Measurements from ENCODE around the gene SLC6A16.
"Not testable (repeated sequence)": the region's sequence is repeated elsewhere in the genome, so short reads cannot be mapped to it uniquely, and the experiment has no call there.

SLC6A16 gene

GRCh38 chr19:49324801-49325576 lies at the start of gene SLC6A16:
Gene SLC6A16 (minus strand): TSS chr19:49325191. CDS start chr19:49311347, 13,844 bp downstream.
- DNase-seq (ENCODE audit: low spot score) = no peak

DNA sequence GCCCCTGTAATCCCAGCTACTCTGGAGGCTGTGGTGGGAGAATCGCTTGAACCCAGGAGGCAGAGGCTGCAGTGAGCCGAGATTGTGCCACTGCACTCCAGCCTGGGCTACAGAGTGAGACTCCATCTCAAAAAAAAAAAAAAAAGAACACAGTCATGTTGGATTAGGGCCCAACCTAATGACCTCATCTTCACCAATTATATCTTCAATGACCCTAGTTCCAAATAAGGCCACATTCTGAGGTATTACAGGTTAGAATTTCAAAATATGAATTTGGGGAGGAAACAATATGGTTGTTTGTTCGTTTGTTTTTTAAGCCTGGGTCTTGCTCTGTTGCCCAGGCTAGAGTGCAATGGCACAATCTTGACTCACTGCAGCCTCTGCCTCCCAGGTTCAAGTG lies 48.2 kb upstream of the SLC6A16 start:
- not testable (repeated sequence) for DNase-seq (ENCODE audit: low spot score)

GRCh38 chr19:49371184-49371583 lies 46.2 kb upstream of the SLC6A16 start:
- no peak for DNase-seq (ENCODE audit: low spot score)

DNA sequence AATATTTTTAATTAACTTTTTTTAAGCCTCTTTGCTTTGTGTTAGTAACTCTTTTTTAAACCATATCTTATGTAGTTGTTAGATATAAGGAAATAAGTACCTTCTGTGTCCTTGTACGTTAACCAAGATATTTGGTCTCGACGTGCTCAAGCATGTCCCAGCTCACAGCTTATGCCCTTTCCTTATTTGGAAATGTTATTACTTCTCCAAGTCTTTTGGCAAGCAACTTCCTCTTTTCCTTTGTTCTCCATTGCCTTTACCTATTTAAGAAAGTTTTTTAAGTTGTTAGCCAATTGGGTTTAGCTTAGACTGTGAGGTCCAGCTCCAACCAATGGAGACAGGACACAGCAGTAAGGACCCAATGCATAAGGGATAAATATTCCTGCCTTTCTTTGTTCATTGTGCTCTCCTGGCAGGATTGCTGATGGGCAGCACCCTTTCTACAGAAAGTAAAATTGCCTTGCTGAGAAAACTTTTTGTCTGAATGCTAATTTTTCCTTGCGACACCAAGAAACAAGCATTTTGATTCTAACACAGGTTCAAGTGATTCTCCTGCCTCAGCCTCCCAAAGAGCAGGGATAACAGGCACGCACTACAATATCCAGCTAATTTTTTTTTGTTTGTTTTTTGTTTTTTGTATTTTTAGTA lies 43.8 kb upstream of the SLC6A16 start:
- no peak for DNase-seq (ENCODE audit: low spot score)

GRCh38 chr19:49366110-49366509 lies 41.1 kb upstream of the SLC6A16 start:
- DNase-seq (ENCODE audit: low spot score) = no peak

- DNase-seq (ENCODE audit: low spot score) = no peak
Measured at GRCh38 chr19:49364083-49364737, 39.2 kb upstream of the SLC6A16 start.

DNA sequence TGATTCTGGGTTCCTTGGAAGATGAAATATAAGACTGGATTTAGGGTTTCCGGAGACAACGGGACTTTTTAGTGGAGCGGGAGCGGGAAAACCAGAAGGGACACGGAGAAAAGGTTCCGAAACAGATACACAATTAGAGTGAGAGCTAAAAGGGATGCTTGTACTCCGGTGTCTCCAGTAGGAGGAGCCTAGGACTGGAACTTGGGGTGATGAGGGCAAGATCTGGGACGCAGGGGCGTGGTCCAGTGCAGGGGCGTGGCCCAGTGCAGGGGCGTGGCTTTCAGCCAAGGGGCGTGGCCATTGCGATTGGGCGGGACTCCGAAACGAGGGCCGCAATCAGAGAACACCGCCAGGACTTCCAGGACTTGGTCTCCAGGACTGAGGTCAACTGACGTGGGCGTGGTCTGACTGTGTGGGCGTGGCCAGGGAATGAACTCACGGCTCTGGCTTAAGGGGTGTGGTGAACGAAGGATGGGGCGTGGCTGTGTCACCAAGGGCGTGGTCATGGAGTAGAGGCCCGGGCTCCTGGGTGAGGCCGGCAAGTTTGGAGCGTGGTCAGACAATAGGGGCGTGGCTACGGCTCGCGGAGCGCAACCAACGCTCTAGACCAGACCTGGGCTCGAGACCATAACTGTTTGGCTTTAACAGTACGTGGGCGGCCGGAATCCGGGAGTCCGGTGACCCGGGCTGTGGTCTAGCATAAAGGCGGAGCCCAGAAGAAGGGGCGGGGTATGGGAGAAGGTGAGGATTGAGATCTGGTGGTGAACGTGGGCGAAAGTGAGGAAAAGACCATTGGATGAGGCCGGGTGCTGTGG lies 38.5 kb upstream of the SLC6A16 start, which contains the start of gene DKKL1:
Gene DKKL1, plus strand, starts transcription at position 610 of the 815 bp plus-strand sequence. Its CDS starts 122 bp downstream, at position 732.
- peak; percentile 74 for DNase-seq (ENCODE audit: low spot score)

DNA sequence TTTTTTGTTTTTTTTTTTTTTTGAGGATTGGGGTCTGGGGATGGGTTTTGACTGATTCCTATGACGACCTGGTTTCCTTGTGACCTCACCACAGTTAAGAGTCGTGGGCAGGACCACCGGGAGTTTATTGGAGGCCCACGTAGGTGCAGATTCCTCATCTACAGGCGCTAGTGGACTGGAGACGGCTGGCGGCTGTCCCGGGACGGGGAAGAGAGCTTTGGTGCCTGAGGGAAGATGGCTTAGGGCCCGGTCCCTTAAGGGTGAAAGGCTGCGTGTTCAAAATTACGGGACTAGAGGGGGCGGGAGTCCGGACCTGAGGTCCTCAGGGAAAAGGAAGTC lies 37.9 kb upstream of the SLC6A16 start:
- DNase-seq (ENCODE audit: low spot score) = no peak

- DNase-seq (ENCODE audit: low spot score) = no peak
Measured at GRCh38 chr19:49362048-49362928, 37.3 kb upstream of the SLC6A16 start, which contains the start of gene TEAD2. Gene TEAD2 (minus strand): TSS chr19:49362416. CDS start chr19:49360075, 2,341 bp downstream.

GRCh38 chr19:49361438-49362047 lies 36.6 kb upstream of the SLC6A16 start:
- no peak for DNase-seq (ENCODE audit: low spot score)

- DNase-seq (ENCODE audit: low spot score) = no peak
Measured at GRCh38 chr19:49359851-49360820, 35.1 kb upstream of the SLC6A16 start.

DNA sequence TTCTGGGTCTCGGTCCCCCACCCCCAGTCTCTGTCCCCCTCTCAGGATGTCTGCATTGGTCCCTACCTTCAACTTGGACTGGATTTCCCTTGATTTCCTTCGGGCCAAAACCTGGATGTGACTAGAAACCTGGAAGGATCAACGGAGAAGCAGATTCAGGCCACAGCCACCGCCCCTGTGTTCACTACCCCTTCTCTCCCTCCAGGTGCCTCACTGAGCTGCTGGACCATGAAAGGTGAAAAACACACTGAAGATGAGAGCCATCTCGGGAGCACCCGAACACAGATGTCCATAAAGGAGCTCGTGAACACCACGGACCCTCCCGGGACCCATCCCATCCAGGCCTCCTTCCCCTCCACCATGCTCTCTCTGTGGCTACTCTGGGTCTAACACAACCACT lies 32.2 kb upstream of the SLC6A16 start:
- DNase-seq (ENCODE audit: low spot score) = no peak

DNA sequence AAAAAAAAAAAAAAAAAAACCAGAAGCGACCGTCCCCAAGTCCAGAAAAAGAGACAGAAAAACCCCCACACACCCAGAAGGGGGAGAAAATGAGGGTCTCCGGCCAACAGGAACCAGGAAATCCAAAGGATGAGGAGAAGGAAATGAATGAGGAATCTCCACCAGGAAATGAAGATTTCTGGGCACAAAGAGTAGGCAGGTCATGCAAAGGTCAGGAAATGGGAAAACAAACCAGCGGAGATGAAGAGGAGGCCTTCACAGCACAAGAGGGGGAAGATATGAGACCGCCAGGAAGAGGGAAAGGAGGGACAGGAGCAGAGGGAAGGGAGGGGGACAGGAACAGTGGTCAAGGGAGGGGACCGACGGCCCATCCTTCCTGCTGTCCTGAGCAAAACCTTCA lies 31.4 kb upstream of the SLC6A16 start:
- no peak for DNase-seq (ENCODE audit: low spot score)

DNA sequence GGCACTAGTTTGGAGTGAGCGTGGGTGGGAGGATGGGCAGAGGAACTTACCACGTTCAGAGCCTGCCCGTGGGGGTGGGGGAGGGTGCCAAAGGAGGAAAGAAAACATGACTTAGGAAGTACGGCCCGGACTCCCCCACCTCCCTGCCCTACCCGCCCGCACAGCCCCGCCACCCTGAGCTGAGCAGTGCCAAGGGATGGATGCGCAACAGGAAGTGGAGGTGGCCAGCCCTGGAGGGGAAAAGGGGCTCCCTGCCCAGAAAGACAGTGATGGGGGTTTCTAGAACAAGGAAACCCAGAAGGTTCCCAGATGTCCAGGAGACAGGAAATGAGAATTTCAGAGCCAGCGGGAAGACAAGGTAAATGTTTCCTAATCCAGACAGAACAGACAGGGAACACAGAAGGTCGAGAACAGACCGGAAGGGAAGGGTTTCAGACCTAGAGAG lies 30.9 kb upstream of the SLC6A16 start:
- DNase-seq (ENCODE audit: low spot score) = no peak

- no peak for DNase-seq (ENCODE audit: low spot score)
Measured at GRCh38 chr19:49349567-49349966, 24.6 kb upstream of the SLC6A16 start.

DNA sequence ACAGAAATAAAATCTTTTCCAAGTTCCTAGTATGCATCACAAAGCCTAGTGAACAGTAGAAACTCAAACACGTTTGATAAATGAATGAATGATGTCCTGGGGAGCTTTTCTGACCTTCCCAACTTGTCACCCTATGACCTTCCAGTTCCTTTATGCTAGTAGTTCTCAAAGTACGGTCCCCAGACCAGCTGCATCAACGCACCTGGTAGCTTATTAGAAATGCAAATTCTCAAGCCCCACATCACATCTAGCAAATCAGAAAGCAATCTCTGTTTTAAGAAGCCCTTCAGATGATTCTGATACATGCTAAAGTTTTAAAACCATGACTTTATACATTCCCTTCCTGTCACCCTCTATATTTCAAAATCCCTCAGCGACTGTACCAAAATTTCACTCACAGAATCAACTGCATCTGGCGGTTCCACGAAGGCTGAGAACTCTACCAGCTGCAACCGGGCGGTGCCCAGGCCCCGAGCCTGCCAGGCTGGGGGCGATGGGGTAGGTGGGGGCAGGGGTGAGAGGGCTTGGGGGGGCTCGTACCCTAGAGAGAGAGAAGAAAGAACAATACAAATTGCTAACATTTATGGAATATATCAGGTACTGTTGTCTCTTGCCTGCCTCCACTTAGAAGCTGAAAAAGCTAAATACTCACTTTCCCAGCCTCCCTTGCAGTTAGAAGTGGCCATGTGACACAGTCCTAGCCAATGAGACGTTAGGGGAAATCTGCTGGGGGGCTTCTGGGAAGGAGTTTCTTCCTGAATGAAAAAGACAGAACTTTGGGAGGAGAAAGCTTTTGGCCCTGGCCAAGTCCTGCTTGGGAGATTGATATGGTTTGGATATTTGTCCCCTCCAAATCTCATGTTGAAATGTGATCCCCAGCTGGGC lies 23.6 kb upstream of the SLC6A16 start:
- DNase-seq (ENCODE audit: low spot score) = no peak

DNA sequence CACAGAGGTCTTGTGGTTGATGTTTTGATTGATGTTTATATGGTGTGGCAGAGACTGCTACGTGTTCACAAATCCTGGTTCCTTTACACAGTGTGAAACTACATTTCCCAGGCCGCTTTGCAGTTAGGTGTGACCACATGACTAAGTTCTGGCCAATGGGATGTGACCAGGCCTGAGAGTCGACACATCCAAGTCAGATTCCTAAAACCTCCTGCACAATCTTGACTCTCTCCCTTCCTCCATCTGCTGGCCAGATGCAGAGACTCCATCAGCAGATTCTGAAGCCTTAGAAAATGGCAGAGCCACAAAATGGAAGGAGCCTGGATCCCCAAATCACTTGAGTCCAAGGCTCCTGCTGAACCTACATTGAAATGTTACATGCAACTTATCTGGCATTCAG lies 22.8 kb upstream of the SLC6A16 start:
- DNase-seq (ENCODE audit: low spot score) = no peak

- DNase-seq (ENCODE audit: low spot score) = no peak
Measured at GRCh38 chr19:49347191-49347590, 22.2 kb upstream of the SLC6A16 start.
